HepG2 (cell line): Measurements from ENCODE around the gene DENND2A. TPM values are rescaled to one million over a fixed set of nuclear protein-coding genes. Genes with fewer than 3 reads are reported as not detected.

Experiments
- ATM ChIP-seq: fragments of 450-650 bp; IDR thresholded peaks from 2 replicates; pipeline ENCODE4 v1.7.1; 2017; ENCODE audit warnings: mild to moderate bottlenecking, borderline replicate concordance
- BRCA1 ChIP-seq: sonication (generic); formaldehyde crosslinking; IDR thresholded peaks from 2 replicates; pipeline ENCODE4 v1.4.0; 2020; ENCODE audit warnings: missing genetic modification reagents
- CBFB ChIP-seq: sonication (generic); formaldehyde crosslinking; IDR thresholded peaks from 2 replicates; pipeline ENCODE4 v1.4.0; 2020; ENCODE audit warnings: missing genetic modification reagents
- DPF2 ChIP-seq: sonication (generic); formaldehyde crosslinking; IDR thresholded peaks from 2 replicates; pipeline ENCODE4 v1.4.0; 2020; ENCODE audit warnings: mild to moderate bottlenecking, low read depth, missing genetic modification reagents, borderline replicate concordance
- EED ChIP-seq: sonication (generic); formaldehyde crosslinking; IDR thresholded peaks from 2 replicates; pipeline ENCODE4 v1.5.0; 2020; ENCODE audit warnings: mild to moderate bottlenecking, missing genetic modification reagents
- HNRNPLL ChIP-seq: fragments of 200-400 bp; formaldehyde crosslinking; IDR thresholded peaks from 2 replicates; pipeline ENCODE4 v1.6.1; 2017; ENCODE audit warnings: mild to moderate bottlenecking, low read depth, low read length; ENCODE audit not compliant: poor library complexity, severe bottlenecking
- KLF6 ChIP-seq: IDR thresholded peaks from 2 replicates; pipeline ENCODE4 v1.8.0; 2016; ENCODE audit warnings: missing biosample characterization, missing genetic modification reagents
- KMT2A ChIP-seq: sonication (generic); formaldehyde crosslinking; IDR thresholded peaks from 2 replicates; pipeline ENCODE4 v1.4.0; 2020; ENCODE audit warnings: missing genetic modification reagents
- TCF7L2 ChIP-seq: IDR thresholded peaks from 2 replicates; pipeline ENCODE4 v1.6.1; 2011; ENCODE audit warnings: mild to moderate bottlenecking, low read depth, low read length, moderate library complexity
- ZBTB1 ChIP-seq: sonication (generic); formaldehyde crosslinking; IDR thresholded peaks from 2 replicates; pipeline ENCODE4 v1.4.0; 2020; ENCODE audit warnings: missing genetic modification reagents, borderline replicate concordance
- ZNF317 ChIP-seq: sonication (generic); formaldehyde crosslinking; IDR thresholded peaks from 2 replicates; pipeline ENCODE4 v1.5.0; 2020; ENCODE audit warnings: mild to moderate bottlenecking, missing genetic modification reagents
- ZSCAN22 ChIP-seq: sonication (generic); formaldehyde crosslinking; IDR thresholded peaks from 2 replicates; pipeline ENCODE4 v1.4.0; 2020; ENCODE audit warnings: mild to moderate bottlenecking, missing genetic modification reagents
- polyA plus RNA-seq, 8 experiments: library from polyadenylated mRNA; depleted of rRNA in 3 of 8; stranded (reverse) in 7 of 8; unstranded in 1 of 8; fragments of >200 nt; fragmentation: Illumina TruSeq in 4 of 8; extraction: Trizol in 4 of 8; gene quantifications; 2 replicates each; pipeline versions ENCODE4 v1.2.1 to v1.2.3, GENCODE V29; 2011 to 2016; ENCODE audit warnings: low read depth in 4 of 8, missing spikeins in 1 of 8, mixed read lengths in 1 of 8; ENCODE audit not compliant: insufficient read depth in 1 of 8
- total RNA-seq, 5 experiments: library from RNA; depleted of rRNA; stranded (reverse); fragments of >200 nt; fragmentation: Illumina TruSeq; extraction: Trizol; gene quantifications; 2 replicates each; pipeline ENCODE4 v1.2.3, GENCODE V29; 2016; ENCODE audit warnings: low read depth in 1 of 5
- TF ChIP-seq, protein P1 (sequence below): sonication (generic); formaldehyde crosslinking; IDR thresholded peaks from 2 replicates; pipeline ENCODE4 v1.4.0; 2020; ENCODE audit warnings: missing genetic modification reagents
- TF ChIP-seq, protein P2 (sequence below): sonication (generic); formaldehyde crosslinking; IDR thresholded peaks from 2 replicates; pipeline ENCODE4 v1.9.0; 2022; ENCODE audit warnings: missing genetic modification reagents, mild to moderate bottlenecking, borderline replicate concordance
- TF ChIP-seq, protein P3 (sequence below): sonication (generic); IDR thresholded peaks from 2 replicates; pipeline ENCODE4 v1.6.1; 2016; ENCODE audit warnings: low read depth, borderline replicate concordance
- TF ChIP-seq, protein P4 (sequence below): sonication (generic); formaldehyde crosslinking; conservative IDR thresholded peaks from 2 replicates; pipeline ENCODE4 v1.8.1; 2023; ENCODE audit warnings: missing genetic modification reagents

DENND2A gene
- total and polyA plus RNA-seq, 2 of the 13 experiments (the other 11 are each of a cell fraction or from before 2014, with no cell fraction given), result not detected

DNA sequence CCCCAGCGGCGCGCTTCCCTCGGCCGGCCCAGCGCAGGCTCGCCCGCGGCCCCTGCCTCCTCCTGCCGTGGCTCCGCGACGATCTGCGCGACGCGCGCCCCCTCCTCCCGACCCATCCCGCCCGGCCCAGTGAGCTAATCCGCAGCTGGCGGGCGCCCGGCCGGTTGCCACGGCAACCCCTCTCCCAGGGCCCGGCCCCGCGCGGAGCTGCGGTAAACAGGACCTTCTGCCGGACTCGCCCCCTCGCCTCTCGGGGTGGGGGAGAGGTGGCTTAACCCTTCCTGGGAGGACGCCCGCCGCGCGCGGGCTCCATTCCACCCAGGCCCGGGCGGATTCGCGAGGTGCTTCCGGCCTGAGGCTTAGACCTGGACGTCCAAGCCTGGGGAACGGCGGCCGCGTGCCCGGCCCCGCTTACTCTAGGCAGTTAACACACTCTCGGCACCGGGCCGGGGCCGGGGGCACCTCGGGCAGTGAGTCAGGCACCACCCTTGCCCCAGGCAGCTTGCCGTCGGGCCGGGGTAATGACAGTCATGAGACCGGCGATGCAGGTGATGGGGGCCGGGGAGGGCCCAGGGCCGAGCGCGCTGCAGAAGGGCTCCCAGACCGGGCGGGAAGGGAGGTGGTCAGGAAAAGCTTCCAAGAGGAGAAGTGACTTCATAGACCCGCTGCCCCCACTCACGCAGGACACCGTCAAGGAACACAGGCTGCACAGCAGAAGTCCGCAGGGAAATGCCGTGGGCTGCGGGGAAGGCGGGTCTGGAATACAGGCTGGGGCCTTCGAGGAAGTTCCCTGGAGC is at the start of gene DENND2A (continued):
- TF ChIP-seq, protein P1, sequence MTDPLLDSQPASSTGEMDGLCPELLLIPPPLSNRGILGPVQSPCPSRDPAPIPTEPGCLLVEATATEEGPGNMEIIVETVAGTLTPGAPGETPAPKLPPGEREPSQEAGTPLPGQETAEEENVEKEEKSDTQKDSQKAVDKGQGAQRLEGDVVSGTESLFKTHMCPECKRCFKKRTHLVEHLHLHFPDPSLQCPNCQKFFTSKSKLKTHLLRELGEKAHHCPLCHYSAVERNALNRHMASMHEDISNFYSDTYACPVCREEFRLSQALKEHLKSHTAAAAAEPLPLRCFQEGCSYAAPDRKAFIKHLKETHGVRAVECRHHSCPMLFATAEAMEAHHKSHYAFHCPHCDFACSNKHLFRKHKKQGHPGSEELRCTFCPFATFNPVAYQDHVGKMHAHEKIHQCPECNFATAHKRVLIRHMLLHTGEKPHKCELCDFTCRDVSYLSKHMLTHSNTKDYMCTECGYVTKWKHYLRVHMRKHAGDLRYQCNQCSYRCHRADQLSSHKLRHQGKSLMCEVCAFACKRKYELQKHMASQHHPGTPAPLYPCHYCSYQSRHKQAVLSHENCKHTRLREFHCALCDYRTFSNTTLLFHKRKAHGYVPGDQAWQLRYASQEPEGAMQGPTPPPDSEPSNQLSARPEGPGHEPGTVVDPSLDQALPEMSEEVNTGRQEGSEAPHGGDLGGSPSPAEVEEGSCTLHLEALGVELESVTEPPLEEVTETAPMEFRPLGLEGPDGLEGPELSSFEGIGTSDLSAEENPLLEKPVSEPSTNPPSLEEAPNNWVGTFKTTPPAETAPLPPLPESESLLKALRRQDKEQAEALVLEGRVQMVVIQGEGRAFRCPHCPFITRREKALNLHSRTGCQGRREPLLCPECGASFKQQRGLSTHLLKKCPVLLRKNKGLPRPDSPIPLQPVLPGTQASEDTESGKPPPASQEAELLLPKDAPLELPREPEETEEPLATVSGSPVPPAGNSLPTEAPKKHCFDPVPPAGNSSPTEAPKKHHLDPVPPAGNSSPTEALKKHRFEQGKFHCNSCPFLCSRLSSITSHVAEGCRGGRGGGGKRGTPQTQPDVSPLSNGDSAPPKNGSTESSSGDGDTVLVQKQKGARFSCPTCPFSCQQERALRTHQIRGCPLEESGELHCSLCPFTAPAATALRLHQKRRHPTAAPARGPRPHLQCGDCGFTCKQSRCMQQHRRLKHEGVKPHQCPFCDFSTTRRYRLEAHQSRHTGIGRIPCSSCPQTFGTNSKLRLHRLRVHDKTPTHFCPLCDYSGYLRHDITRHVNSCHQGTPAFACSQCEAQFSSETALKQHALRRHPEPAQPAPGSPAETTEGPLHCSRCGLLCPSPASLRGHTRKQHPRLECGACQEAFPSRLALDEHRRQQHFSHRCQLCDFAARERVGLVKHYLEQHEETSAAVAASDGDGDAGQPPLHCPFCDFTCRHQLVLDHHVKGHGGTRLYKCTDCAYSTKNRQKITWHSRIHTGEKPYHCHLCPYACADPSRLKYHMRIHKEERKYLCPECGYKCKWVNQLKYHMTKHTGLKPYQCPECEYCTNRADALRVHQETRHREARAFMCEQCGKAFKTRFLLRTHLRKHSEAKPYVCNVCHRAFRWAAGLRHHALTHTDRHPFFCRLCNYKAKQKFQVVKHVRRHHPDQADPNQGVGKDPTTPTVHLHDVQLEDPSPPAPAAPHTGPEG (CRISPR knock-in tag), result no peak
- TF ChIP-seq ZSCAN22 (CRISPR knock-in tag) (no peak), ZNF317 (no peak), ATM (no peak), TCF7L2 (no peak), EED (CRISPR knock-in tag) (0 out of 2 replicates have a peak, but pooled peaks have one; percentile 23), CBFB (CRISPR knock-in tag) (no peak), HNRNPLL (peak; percentile 69), BRCA1 (CRISPR knock-in tag) (no peak), KMT2A (CRISPR knock-in tag) (no peak), DPF2 (no peak), KLF6 (no peak), ZBTB1 (CRISPR knock-in tag) (no peak)
- TF ChIP-seq, protein P2, sequence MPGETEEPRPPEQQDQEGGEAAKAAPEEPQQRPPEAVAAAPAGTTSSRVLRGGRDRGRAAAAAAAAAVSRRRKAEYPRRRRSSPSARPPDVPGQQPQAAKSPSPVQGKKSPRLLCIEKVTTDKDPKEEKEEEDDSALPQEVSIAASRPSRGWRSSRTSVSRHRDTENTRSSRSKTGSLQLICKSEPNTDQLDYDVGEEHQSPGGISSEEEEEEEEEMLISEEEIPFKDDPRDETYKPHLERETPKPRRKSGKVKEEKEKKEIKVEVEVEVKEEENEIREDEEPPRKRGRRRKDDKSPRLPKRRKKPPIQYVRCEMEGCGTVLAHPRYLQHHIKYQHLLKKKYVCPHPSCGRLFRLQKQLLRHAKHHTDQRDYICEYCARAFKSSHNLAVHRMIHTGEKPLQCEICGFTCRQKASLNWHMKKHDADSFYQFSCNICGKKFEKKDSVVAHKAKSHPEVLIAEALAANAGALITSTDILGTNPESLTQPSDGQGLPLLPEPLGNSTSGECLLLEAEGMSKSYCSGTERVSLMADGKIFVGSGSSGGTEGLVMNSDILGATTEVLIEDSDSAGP, result peak; percentile 35; the same call in 1 of the 2 replicates
- TF ChIP-seq, protein P3, sequence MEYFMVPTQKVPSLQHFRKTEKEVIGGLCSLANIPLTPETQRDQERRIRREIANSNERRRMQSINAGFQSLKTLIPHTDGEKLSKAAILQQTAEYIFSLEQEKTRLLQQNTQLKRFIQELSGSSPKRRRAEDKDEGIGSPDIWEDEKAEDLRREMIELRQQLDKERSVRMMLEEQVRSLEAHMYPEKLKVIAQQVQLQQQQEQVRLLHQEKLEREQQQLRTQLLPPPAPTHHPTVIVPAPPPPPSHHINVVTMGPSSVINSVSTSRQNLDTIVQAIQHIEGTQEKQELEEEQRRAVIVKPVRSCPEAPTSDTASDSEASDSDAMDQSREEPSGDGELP, result peak; percentile 36; the same call in 1 of the 2 replicates
- TF ChIP-seq, protein P4, sequence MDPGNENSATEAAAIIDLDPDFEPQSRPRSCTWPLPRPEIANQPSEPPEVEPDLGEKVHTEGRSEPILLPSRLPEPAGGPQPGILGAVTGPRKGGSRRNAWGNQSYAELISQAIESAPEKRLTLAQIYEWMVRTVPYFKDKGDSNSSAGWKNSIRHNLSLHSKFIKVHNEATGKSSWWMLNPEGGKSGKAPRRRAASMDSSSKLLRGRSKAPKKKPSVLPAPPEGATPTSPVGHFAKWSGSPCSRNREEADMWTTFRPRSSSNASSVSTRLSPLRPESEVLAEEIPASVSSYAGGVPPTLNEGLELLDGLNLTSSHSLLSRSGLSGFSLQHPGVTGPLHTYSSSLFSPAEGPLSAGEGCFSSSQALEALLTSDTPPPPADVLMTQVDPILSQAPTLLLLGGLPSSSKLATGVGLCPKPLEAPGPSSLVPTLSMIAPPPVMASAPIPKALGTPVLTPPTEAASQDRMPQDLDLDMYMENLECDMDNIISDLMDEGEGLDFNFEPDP (CRISPR knock-in tag), result no peak
